ENCODE results near the gene PKMYT1.

Gene PKMYT1

GRCh38 chr16:2973093-2973492, 7.2 kb downstream of the PKMYT1 start:
- Histone ChIP-seq H3F3A (ENCODE audit: insufficient read depth) (peaks cover 43% of the 10 kb centered on the region), H4K20me1 (ENCODE audit: low read depth, low read length) (peaks cover 4% of the 10 kb centered on the region; the same call in 1 of the 2 replicates), H3K9me3 (ENCODE audit: insufficient read depth, low read length) (no peaks in the 10 kb centered on the region), H3K27me3 (ENCODE audit: low read length) (no peaks in the 10 kb centered on the region), H3K79me2 (ENCODE audit: insufficient read depth, low read length) (peaks cover 29% of the 10 kb centered on the region), H3K36me3 (ENCODE audit: low read length) (no peaks in the 10 kb centered on the region), H3K4me3 (ENCODE audit: insufficient read depth, low read length, poor library complexity, severe bottlenecking) (no peak overlapping the region), H3K27ac (ENCODE audit: low read depth, low read length) (peak overlapping the region; percentile 93), H2AFZ (ENCODE audit: low read depth, low read length, severe bottlenecking) (no peak overlapping the region), H3K9me2 (replicated peaks; ENCODE audit: insufficient read depth, low read length) (no peaks in the 10 kb centered on the region), H3K4me2 (ENCODE audit: low read depth, low read length, poor library complexity, severe bottlenecking) (no peak overlapping the region), H3K9ac (ENCODE audit: low read length) (no peak overlapping the region)
- no peak for TF ChIP-seq CTCF (IDR thresholded peaks at IDR 0.05; ENCODE audit: insufficient read depth, low read length, poor library complexity, severe bottlenecking)
- no peak for TF ChIP-seq EZH2phosphoT487 (conservative IDR thresholded peaks at IDR 0.05; ENCODE audit: low read length)

GRCh38 chr16:2971985-2972784, 8.1 kb downstream of the PKMYT1 start:
- Histone ChIP-seq H3K9me3 (ENCODE audit: insufficient read depth, low read length) (no peaks in the 10 kb centered on the region), H3K4me3 (ENCODE audit: insufficient read depth, low read length, poor library complexity, severe bottlenecking) (no peak overlapping the region), H2AFZ (ENCODE audit: low read depth, low read length, severe bottlenecking) (no peak overlapping the region), H3K27ac (ENCODE audit: low read depth, low read length) (peak overlapping the region; percentile 93), H3K27me3 (ENCODE audit: low read length) (no peaks in the 10 kb centered on the region), H3K9me2 (replicated peaks; ENCODE audit: insufficient read depth, low read length) (no peaks in the 10 kb centered on the region), H4K20me1 (ENCODE audit: low read depth, low read length) (peaks cover 4% of the 10 kb centered on the region; the same call in 1 of the 2 replicates), H3K4me2 (ENCODE audit: low read depth, low read length, poor library complexity, severe bottlenecking) (peak overlapping the region; percentile 71), H3K9ac (ENCODE audit: low read length) (no peak overlapping the region), H3K36me3 (ENCODE audit: low read length) (no peaks in the 10 kb centered on the region), H3F3A (ENCODE audit: insufficient read depth) (peaks cover 46% of the 10 kb centered on the region), H3K79me2 (ENCODE audit: insufficient read depth, low read length) (peaks cover 24% of the 10 kb centered on the region)
- TF ChIP-seq EZH2phosphoT487 (conservative IDR thresholded peaks at IDR 0.05; ENCODE audit: low read length) (no peak), CTCF (IDR thresholded peaks at IDR 0.05; ENCODE audit: insufficient read depth, low read length, poor library complexity, severe bottlenecking) (no peak)

GRCh38 chr16:2971134-2971984, 8.9 kb downstream of the PKMYT1 start:
- peaks cover 22% of the 10 kb centered on the region for H3K79me2 ChIP-seq (ENCODE audit: insufficient read depth, low read length)
- peak overlapping the region; percentile 71 for H3K4me2 ChIP-seq (ENCODE audit: low read depth, low read length, poor library complexity, severe bottlenecking)
- H3K9ac ChIP-seq (ENCODE audit: low read length), result peak overlapping the region; percentile 98
- no peaks in the 10 kb centered on the region for H3K36me3 ChIP-seq (ENCODE audit: low read length)
- H3K27me3 ChIP-seq (ENCODE audit: low read length), result no peaks in the 10 kb centered on the region
- peaks cover 46% of the 10 kb centered on the region for H3F3A ChIP-seq (ENCODE audit: insufficient read depth)
- TF ChIP-seq EZH2phosphoT487 (conservative IDR thresholded peaks at IDR 0.05; ENCODE audit: low read length), result no peak
- TF ChIP-seq CTCF (IDR thresholded peaks at IDR 0.05; ENCODE audit: insufficient read depth, low read length, poor library complexity, severe bottlenecking), result no peak
- H4K20me1 ChIP-seq (ENCODE audit: low read depth, low read length), result peaks cover 4% of the 10 kb centered on the region; the same call in 1 of the 2 replicates
- no peak overlapping the region for H2AFZ ChIP-seq (ENCODE audit: low read depth, low read length, severe bottlenecking)
- peak overlapping the region; percentile 98 for H3K4me3 ChIP-seq (ENCODE audit: insufficient read depth, low read length, poor library complexity, severe bottlenecking)
- no peaks in the 10 kb centered on the region for H3K9me3 ChIP-seq (ENCODE audit: insufficient read depth, low read length)
- H3K9me2 ChIP-seq (replicated peaks; ENCODE audit: insufficient read depth, low read length), result no peaks in the 10 kb centered on the region
- H3K27ac ChIP-seq (ENCODE audit: low read depth, low read length), result peak overlapping the region; percentile 93
